Natural killer cell (primary cell): ENCODE data around the gene PCGF3. TPM values are rescaled to one million over a fixed set of nuclear protein-coding genes. Genes with fewer than 3 reads are reported as not detected.

Source experiments
- ATAC-seq, 3 donors: fragments of 150-1000 bp in 2 of 3; fragments of 200-7000 bp in 1 of 3; cut with Tn5 transposase; 1 replicate in 1 of 3; 2 replicates in 2 of 3; pipeline ENCODE4 v1.10.0; 2021; ENCODE audit warnings: mild to moderate bottlenecking in 2 of 3, moderate library complexity in 2 of 3
- DNase-seq, 2 donors: peaks; one replicate each; pipeline versions ENCODE4 v3.0.0 to v3.0.0-alpha.2; 2013 to 2021; ENCODE audit warnings: mixed read lengths in 1 of 2
- H3K27ac ChIP-seq: one replicate; pipeline ENCODE4 v1.5.1; 2013; ENCODE audit warnings: mild to moderate bottlenecking, low read length
- H3K27me3 ChIP-seq: one replicate; pipeline ENCODE4 v1.6.1; 2013; ENCODE audit warnings: low read length; ENCODE audit not compliant: control insufficient read depth, insufficient read depth
- H3K36me3 ChIP-seq: one replicate; pipeline ENCODE4 v1.6.1; 2013; ENCODE audit warnings: low read length; ENCODE audit not compliant: control insufficient read depth, insufficient read depth
- H3K4me1 ChIP-seq: one replicate; pipeline ENCODE4 v1.6.1; 2013; ENCODE audit warnings: low read length; ENCODE audit not compliant: control insufficient read depth, insufficient read depth
- H3K4me3 ChIP-seq: one replicate; pipeline ENCODE4 v1.5.1; 2013; ENCODE audit warnings: low read length
- H3K9me3 ChIP-seq: one replicate; pipeline ENCODE4 v1.6.1; 2013; ENCODE audit warnings: low read length; ENCODE audit not compliant: control insufficient read depth, insufficient read depth
- H3K27ac Mint-ChIP-seq, 2 donors: one replicate each; pipeline ENCODE4 v1.8.0; 2022; ENCODE audit warnings: mild to moderate bottlenecking in 2 of 2, mixed read lengths in 2 of 2, moderate library complexity in 1 of 2
- H3K27me3 Mint-ChIP-seq, 2 donors: one replicate each; pipeline ENCODE4 v1.8.0; 2022; ENCODE audit warnings: low read depth in 2 of 2, mixed read lengths in 2 of 2
- H3K36me3 Mint-ChIP-seq: one replicate; pipeline ENCODE4 v1.8.0; 2022; ENCODE audit warnings: mixed read lengths
- H3K4me1 Mint-ChIP-seq, 2 donors: one replicate each; pipeline ENCODE4 v1.8.0; 2022; ENCODE audit warnings: mixed read lengths in 2 of 2
- H3K4me3 Mint-ChIP-seq: one replicate; pipeline ENCODE4 v1.8.0; 2022; ENCODE audit warnings: mild to moderate bottlenecking, moderate library complexity, mixed read lengths
- H3K9me3 Mint-ChIP-seq, 2 donors: one replicate each; pipeline ENCODE4 v1.8.0; 2022; ENCODE audit warnings: mixed read lengths in 2 of 2
- WGBS: methylation state at CpG from one replicate; pipeline ENCODE4 v1.1.7; 2013; ENCODE audit warnings: missing lambda C conversion rate; ENCODE audit not compliant: insufficient coverage; 5-methylcytosine and 5-hydroxymethylcytosine counted together
- intact Hi-C: fragments of 100-400 bp; cut with micrococcal nuclease; formaldehyde crosslinking; loops from one replicate; pipeline ENCODE4 v1.14.2; 2022
- total RNA-seq, 4 donors: library from RNA; stranded (reverse); fragments of 120-200 nt in 1 of 4; gene quantifications; one replicate each; pipeline versions ENCODE4 v1.2.3 to v1.2.4, GENCODE V29; 2013 to 2022
- TF ChIP-seq, protein P1 (sequence below): fragments of 200-600 bp; IDR thresholded peaks from one replicate; pipeline ENCODE4 v1.8.0; 2022; ENCODE audit warnings: antibody characterized with exemption

PCGF3 gene
- total RNA-seq, 3 donors from 2014 or later (not counting 1 experiment from before 2014, with no cell fraction given) = 71.2 to 101 (median 97.2) TPM

DNA sequence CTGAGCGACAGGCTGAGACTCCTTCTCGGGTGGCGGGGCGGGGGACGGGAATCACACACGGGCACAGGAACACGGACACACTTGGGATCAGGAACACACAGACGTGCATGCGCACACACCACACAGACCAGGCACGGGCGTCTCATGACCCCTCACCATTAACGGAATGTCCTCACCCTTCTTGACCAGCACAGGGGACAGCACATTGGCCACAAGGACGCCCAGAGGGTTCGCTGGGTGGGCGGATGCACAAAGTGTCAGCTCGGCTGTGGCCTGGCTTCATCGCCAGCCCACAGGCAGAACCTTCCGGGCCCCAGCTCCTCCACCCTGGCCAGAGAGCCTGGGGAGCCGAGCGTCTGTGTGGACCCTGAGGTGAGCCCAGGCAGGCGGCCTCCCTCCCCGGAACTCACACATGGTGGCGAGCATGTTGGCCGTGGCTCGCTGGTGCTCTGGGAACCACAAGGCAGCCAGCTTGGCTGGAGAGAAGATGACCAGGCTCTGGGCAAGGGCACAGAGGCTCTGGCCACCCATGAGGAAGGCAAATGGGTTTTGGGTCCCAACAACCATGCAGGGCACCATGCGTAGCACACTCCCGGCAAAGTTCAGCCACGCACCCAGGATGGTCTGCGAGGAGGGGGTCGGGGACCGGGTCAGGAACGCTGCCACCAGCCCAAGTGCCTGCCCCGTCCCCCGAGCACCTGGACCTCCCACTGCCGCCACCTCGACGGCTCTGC lies 19.8 kb upstream of the PCGF3 start:
- DNase-seq (no peak), ATAC-seq (no peak)
- TF ChIP-seq, protein P1, sequence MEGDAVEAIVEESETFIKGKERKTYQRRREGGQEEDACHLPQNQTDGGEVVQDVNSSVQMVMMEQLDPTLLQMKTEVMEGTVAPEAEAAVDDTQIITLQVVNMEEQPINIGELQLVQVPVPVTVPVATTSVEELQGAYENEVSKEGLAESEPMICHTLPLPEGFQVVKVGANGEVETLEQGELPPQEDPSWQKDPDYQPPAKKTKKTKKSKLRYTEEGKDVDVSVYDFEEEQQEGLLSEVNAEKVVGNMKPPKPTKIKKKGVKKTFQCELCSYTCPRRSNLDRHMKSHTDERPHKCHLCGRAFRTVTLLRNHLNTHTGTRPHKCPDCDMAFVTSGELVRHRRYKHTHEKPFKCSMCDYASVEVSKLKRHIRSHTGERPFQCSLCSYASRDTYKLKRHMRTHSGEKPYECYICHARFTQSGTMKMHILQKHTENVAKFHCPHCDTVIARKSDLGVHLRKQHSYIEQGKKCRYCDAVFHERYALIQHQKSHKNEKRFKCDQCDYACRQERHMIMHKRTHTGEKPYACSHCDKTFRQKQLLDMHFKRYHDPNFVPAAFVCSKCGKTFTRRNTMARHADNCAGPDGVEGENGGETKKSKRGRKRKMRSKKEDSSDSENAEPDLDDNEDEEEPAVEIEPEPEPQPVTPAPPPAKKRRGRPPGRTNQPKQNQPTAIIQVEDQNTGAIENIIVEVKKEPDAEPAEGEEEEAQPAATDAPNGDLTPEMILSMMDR = no peak
- no peaks in the 10 kb centered on the region for H3K9me3 Mint-ChIP-seq
- peaks cover 10 to 33% of the 10 kb centered on the region in 2 donors for H3K4me1 Mint-ChIP-seq
- no peaks in the 10 kb centered on the region for H3K9me3 ChIP-seq
- no peaks in the 10 kb centered on the region for H3K27me3 Mint-ChIP-seq
- H3K36me3 ChIP-seq = no peaks in the 10 kb centered on the region
- H3K27ac Mint-ChIP-seq = no peak overlapping the region
- H3K4me3 ChIP-seq = no peak overlapping the region
- peaks cover 47% of the 10 kb centered on the region for H3K4me1 ChIP-seq
- H3K27ac ChIP-seq = no peak overlapping the region
- intact Hi-C loops = no loop called here
- no peaks in the 10 kb centered on the region for H3K27me3 ChIP-seq
- no peaks in the 10 kb centered on the region for H3K36me3 Mint-ChIP-seq
- whole genome bisulfite sequencing = 92% methylated on average over 37 of the region's 37 CpGs
- H3K4me3 Mint-ChIP-seq = no peak overlapping the region

DNA sequence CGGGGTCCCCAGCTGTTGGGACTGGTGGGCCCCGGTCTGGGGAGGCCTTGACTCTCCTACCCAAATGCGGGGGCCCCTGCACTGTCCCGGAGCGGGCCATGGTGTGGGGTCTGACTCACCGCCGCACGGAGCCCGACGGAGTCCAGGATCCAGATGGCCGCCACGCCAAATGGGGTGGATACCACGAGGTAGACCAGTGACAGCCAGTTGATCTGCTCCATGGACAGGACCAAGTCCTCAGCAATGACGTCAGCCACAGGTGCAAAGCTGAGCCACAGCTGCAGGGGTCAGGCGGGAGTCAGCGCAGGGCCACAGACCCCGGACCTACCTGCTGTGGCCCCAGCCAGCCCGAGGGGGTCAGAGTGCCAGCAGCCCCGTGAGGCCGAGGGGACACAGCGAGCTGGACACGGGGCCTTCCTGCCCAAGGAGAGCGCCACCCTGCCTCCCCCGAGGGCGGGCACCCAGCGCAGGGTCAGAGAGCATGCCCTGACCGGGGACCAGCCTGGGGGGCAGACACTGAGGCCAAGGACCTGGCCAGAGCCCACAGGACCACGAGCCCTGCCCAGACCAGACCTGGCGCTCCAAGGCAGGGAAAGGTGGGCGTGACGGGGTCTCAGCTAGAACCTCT lies 19.1 kb upstream of the PCGF3 start:
- Histone ChIP-seq H3K27me3 (no peaks in the 10 kb centered on the region), H3K9me3 (no peaks in the 10 kb centered on the region), H3K27ac (no peak overlapping the region), H3K36me3 (no peaks in the 10 kb centered on the region), H3K4me1 (peaks cover 44% of the 10 kb centered on the region), H3K4me3 (no peak overlapping the region)
- intact Hi-C loops = no loop called here
- 92% methylated on average over 31 of the region's 31 CpGs for WGBS
- Mint-ChIP-seq H3K27ac (no peak overlapping the region), H3K4me1 (peaks cover 10 to 32% of the 10 kb centered on the region in 2 donors), H3K27me3 (no peaks in the 10 kb centered on the region), H3K9me3 (no peaks in the 10 kb centered on the region), H3K36me3 (no peaks in the 10 kb centered on the region), H3K4me3 (no peak overlapping the region)
- no peak for DNase-seq
- no peak for ATAC-seq
- TF ChIP-seq, protein P1 = no peak

DNA sequence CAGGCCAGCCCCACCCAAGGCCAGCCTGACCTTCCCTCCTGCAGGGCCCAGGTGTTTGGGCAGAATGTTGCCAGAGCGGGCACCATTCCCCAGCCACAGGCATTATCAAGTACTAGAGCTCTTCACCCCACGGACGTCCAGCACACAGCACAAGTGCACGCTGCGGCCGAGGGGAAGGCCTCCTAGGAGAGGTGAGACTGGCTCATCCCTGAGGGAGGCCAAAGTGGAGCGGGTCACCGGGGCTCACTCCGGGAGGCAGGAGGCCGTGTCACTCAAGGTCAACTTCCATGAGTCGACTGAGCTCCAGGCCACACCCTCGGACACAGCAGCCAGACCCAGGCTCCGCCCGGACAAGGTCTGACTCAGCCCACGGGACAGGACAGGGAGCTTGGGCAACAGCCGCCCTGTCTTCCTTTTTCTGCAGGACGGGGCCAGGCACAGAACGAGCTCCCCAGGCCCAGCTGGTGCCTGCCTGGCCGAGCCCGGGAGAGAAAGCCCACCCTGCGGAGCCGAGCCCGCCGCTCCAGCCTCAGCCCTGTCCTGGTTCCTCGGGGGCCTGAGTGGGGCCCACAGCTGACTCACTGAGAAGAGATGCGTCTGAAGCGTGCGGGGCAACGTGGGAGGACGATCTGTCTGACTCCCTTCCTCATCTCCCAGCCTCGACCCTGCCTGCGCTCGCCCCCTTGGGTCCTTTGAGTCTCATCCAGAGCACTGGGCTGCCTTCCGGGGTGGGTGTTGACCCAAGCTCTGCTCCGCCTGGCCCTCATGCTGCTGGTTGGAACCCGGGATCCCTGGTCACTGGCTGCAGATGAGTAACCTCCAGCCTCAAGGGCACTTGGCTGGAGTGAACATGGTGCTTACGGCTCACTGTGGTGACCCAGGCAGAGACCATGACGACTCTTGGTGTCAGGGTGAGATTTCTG lies 18.3 kb upstream of the PCGF3 start:
- no peaks in the 10 kb centered on the region for H3K36me3 Mint-ChIP-seq
- no peaks in the 10 kb centered on the region for H3K27me3 Mint-ChIP-seq
- Histone ChIP-seq H3K4me1 (peaks cover 44% of the 10 kb centered on the region), H3K27me3 (no peaks in the 10 kb centered on the region), H3K9me3 (no peaks in the 10 kb centered on the region), H3K4me3 (no peak overlapping the region), H3K36me3 (no peaks in the 10 kb centered on the region), H3K27ac (peak overlapping the region; percentile 30)
- H3K4me1 Mint-ChIP-seq = peaks cover 10 to 32% of the 10 kb centered on the region in 2 donors
- 92% methylated on average over 38 of the region's 38 CpGs for WGBS
- peak overlapping the region in 1 of 2 donors; percentile 82 for H3K27ac Mint-ChIP-seq
- DNase-seq (no peak), ATAC-seq (peak in 2 of 3 donors; percentile 22 to 59)
- TF ChIP-seq, protein P1 = no peak
- no peaks in the 10 kb centered on the region for H3K9me3 Mint-ChIP-seq
- peak overlapping the region; percentile 57 for H3K4me3 Mint-ChIP-seq
- intact Hi-C loops = no loop called here
